Kidney (tissue), 14 donors: Measurements from ENCODE around the gene CDC42BPG. TPM values are rescaled to one million over a fixed set of nuclear protein-coding genes. Genes with fewer than 3 reads are reported as not detected.

Experiments used
- DNase-seq, 5 donors: peaks; one replicate each; pipeline ENCODE4 v3.0.0-alpha.2; 2013 to 2020
- FAIRE-seq: peaks from 2 replicates; lab custom pipeline; 2012; peaks lifted over from hg19 to GRCh38; lab: Jason Lieb, UNC
- H3K27ac ChIP-seq, 2 donors: one replicate each; pipeline ENCODE4 v1.7.0; 2013; ENCODE audit warnings: low read depth in 2 of 2, low read length in 2 of 2, inconsistent platforms in 1 of 2
- H3K27me3 ChIP-seq: one replicate; pipeline ENCODE4 v1.7.1; 2013; ENCODE audit warnings: low read length, inconsistent platforms; ENCODE audit not compliant: control insufficient read depth, insufficient read depth
- H3K36me3 ChIP-seq, 3 donors: one replicate each; pipeline versions ENCODE4 v1.7.0 to v1.7.1; 2013; ENCODE audit warnings: low read length in 3 of 3, control low read depth in 1 of 3, inconsistent platforms in 1 of 3; ENCODE audit not compliant: insufficient read depth in 3 of 3, control insufficient read depth in 2 of 3
- H3K4me1 ChIP-seq, 3 donors: one replicate each; pipeline versions ENCODE4 v1.7.0 to v1.7.1; 2013; ENCODE audit warnings: low read length in 3 of 3, inconsistent platforms in 1 of 3, low read depth in 1 of 3; ENCODE audit not compliant: control insufficient read depth in 2 of 3, insufficient read depth in 2 of 3
- H3K4me3 ChIP-seq, 3 donors: one replicate each; pipeline versions ENCODE4 v1.7.0 to v1.8.1; 2013; ENCODE audit warnings: low read length in 3 of 3, control low read depth in 1 of 3, inconsistent platforms in 1 of 3
- H3K9ac ChIP-seq, 3 donors: one replicate each; pipeline versions ENCODE4 v1.7.0 to v1.7.1; 2013; ENCODE audit warnings: low read length in 3 of 3, control low read depth in 1 of 3, inconsistent platforms in 1 of 3
- H3K9me3 ChIP-seq, 3 donors: one replicate each; pipeline versions ENCODE4 v1.7.0 to v1.7.1; 2013; ENCODE audit warnings: low read length in 3 of 3, control low read depth in 1 of 3, inconsistent platforms in 1 of 3; ENCODE audit not compliant: control insufficient read depth in 2 of 3, insufficient read depth in 1 of 3
- intact Hi-C: fragments of 100-400 bp; cut with DNase I; formaldehyde crosslinking; loops from one replicate; pipeline ENCODE4 v1.11.1; 2022
- polyA plus RNA-seq: library from polyadenylated mRNA; stranded (reverse); fragments of 350-450 nt; fragmentation: Illumina TruSeq; extraction: RNeasy Lipid Tissue Mini Kit (QIAGEN cat#74804); gene quantifications from one replicate; pipeline ENCODE4 v1.2.3, GENCODE V29; 2014; ENCODE audit warnings: low read depth, low replicate concordance; ENCODE audit not compliant: insufficient read depth
- total RNA-seq: library from RNA; stranded (reverse); fragmentation: NEBNext Ultra II Directional; extraction: Animal tissue kit (Norgen Biotek cat#: 25700); gene quantifications from one replicate; pipeline ENCODE4 v1.2.1, GENCODE V29; 2021
- TF ChIP-seq, protein P1 (sequence below): IDR thresholded peaks from 3 replicates; pipeline ENCODE4 v1.5.1; 2012; ENCODE audit warnings: mild to moderate bottlenecking, moderate library complexity, borderline replicate concordance; ENCODE audit not compliant: insufficient read depth; ENCODE audit errors: extremely low read depth
- donor health status: control.
- donor health status: control.
- donor health status: control.
- donor health status: control.
- donor health status: control.
- donor health status: DM: yes; HTN: yes; CAD: no.
- donor health status: Normal renal cell carcinoma (clear cell type).

Gene CDC42BPG
- total and polyA plus RNA-seq, 2 donors from 2014 or later = 4.5 to 20.7 TPM

- H3K9ac ChIP-seq = peak overlapping the region in 1 of 3 donors; percentile 46
- H3K27me3 ChIP-seq = no peaks in the 10 kb centered on the region
- no peak for DNase-seq
- H3K4me1 ChIP-seq = peaks cover 0 to 52% (median 47%) of the 10 kb centered on the region in 3 donors
- H3K9me3 ChIP-seq = no peaks in the 10 kb centered on the region
- H3K4me3 ChIP-seq = peak overlapping the region in 1 of 3 donors; percentile 46
- intact Hi-C loops = no loop called here
- H3K27ac ChIP-seq = peak overlapping the region; percentile 52 to 76
- no peak for FAIRE-seq
- H3K36me3 ChIP-seq = peaks cover 0 to 10% (median 4%) of the 10 kb centered on the region in 3 donors
- TF ChIP-seq, protein P1, sequence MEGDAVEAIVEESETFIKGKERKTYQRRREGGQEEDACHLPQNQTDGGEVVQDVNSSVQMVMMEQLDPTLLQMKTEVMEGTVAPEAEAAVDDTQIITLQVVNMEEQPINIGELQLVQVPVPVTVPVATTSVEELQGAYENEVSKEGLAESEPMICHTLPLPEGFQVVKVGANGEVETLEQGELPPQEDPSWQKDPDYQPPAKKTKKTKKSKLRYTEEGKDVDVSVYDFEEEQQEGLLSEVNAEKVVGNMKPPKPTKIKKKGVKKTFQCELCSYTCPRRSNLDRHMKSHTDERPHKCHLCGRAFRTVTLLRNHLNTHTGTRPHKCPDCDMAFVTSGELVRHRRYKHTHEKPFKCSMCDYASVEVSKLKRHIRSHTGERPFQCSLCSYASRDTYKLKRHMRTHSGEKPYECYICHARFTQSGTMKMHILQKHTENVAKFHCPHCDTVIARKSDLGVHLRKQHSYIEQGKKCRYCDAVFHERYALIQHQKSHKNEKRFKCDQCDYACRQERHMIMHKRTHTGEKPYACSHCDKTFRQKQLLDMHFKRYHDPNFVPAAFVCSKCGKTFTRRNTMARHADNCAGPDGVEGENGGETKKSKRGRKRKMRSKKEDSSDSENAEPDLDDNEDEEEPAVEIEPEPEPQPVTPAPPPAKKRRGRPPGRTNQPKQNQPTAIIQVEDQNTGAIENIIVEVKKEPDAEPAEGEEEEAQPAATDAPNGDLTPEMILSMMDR = no peak
Measured at GRCh38 chr11:64870893-64871466, 26.5 kb upstream of the CDC42BPG start.

DNA sequence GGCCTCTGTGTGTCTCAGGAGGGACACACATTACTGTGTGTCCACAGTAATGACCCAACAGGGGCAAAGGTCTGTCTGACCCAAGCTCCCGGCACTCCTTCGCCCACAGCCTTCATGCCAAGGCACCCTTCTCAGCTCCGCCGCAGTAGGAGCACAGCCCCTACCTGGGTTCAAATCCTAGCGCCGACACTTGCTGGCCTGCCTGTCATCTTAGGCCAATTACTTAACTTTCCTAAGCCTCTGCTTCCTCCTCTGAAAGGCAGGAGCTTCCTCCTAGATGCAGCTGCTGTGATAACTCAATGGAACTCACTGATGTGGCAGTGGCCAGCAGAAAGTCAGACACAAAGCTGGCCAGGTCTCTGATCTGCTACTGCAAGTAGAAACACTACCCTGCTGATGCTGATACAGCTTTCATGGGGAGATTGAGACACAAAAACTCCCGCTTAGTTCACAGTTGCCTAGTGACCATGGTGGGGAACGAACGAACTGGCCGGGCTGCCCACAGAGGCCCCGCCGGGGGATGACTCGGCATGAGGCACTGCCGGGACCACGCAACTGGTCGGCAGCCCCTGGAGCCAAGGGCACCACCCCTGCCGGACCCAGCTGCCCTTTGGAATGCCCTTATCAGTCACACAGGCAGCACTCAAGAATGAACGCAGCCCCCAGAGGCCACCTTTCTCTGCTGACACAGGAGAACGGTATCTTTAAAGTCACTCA lies 25.9 kb upstream of the CDC42BPG start:
- Histone ChIP-seq H3K27me3 (no peaks in the 10 kb centered on the region), H3K9ac (peak overlapping the region in 1 of 3 donors; percentile 46), H3K4me1 (peaks cover 0 to 47% (median 42%) of the 10 kb centered on the region in 3 donors), H3K36me3 (peaks cover 0 to 10% (median 4%) of the 10 kb centered on the region in 3 donors), H3K4me3 (peak overlapping the region in 1 of 3 donors; percentile 46), H3K27ac (peak overlapping the region; percentile 76 to 77), H3K9me3 (no peaks in the 10 kb centered on the region)
- FAIRE-seq (no peak), DNase-seq (no peak)
- TF ChIP-seq, protein P1 = no peak
- intact Hi-C loops = no loop called here

DNA sequence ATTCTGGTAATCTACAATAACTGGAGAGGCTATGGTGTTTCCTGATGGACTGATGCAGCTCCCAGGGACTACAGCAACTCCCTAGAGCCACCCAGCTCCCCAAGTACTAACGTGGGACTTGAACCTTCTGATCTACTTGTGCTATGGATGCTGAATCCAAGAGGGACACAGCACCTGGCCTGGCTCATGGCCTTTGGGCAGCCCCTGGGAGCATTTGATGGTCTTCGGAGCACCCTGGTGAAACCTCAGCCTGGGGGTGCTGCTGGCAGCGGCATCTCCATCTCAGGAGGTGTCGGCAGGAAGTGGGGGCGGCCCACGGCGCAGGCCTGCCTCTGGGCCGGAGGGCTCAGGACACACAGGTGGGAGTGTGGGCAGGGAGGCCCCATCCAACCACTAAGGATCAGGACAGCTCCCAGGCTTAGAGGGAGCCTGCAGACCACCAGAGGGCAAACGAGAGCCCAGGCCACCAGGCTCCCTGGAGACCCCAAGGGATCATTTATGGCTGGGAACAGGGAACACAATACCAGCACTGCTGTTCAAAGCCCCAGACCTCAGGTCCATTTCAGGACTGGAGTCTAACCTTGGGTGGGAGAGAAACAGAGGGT lies 25.2 kb upstream of the CDC42BPG start:
- H3K4me1 ChIP-seq = peaks cover 0 to 49% (median 43%) of the 10 kb centered on the region in 3 donors
- H3K9ac ChIP-seq = peak overlapping the region in 1 of 3 donors; percentile 46
- no peaks in the 10 kb centered on the region for H3K9me3 ChIP-seq
- FAIRE-seq (no peak), DNase-seq (peak in 2 of 5 donors; percentile 49 to 60)
- TF ChIP-seq, protein P1 = peak; percentile 10
- H3K27me3 ChIP-seq = no peaks in the 10 kb centered on the region
- intact Hi-C loops = no loop called here
- no peak overlapping the region for H3K4me3 ChIP-seq
- H3K36me3 ChIP-seq = peaks cover 0 to 10% (median 4%) of the 10 kb centered on the region in 3 donors
- peak overlapping the region; percentile 76 to 77 for H3K27ac ChIP-seq
